Stimulated activated CD8-positive, alpha-beta memory T cell treated with anti-CD3 and anti-CD28 coated beads, Interleukin-12 subunit alpha, Interleukin-12 subunit beta, amount 100 ng/mL, for 1 hour (primary cell): ENCODE measurements around the gene VDR.
"Not testable (repeated sequence)": the region's sequence is repeated elsewhere in the genome, so short reads cannot be mapped to it uniquely, and the experiment has no call there.

ENCODE experiments used
- DNase-seq: peaks from one replicate; pipeline ENCODE4 v3.0.0-alpha.2; 2020; ENCODE audit warnings: low read depth

The VDR gene

DNA sequence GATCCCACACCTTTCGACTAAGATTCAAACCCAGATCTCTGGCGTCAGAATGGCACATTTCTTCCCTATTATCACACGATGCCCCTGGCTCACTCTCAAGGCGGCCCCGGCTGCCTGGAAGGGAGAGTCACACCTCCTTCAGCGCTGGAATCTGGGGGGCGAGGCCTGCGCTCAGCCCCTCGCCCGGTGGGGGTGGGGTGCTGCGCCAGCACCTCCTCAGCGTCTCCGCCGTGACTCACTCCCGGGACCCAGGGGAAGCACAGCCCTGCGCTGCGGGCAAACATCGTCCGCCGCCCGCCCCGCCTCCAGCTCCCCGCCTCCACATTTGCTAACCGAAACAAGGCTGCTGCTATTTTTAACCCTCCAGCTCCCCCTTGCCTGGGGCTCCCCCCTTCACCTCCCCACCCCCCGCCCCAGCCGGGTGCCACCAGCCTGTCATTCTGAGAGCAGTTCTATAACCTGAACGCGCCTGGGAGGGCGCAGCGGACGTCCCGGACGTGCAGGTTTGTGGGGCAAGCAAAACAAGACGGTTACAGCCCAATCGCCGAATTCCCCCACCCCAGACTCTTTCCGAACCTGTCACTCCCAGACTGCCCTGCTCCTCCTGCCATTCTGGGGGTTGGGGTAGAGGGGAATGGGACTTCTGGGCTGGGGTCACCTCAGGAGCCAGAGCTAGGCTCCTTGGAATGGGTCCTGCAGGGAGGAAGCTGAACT lies 91.8 kb downstream of the VDR start:
- DNase-seq = peak; percentile 85

- DNase-seq = no peak
Observed at GRCh38 chr12:47811581-47812484, 93.0 kb downstream of the VDR start.

- no peak for DNase-seq
Observed at GRCh38 chr12:47811072-47811396, 93.8 kb downstream of the VDR start.

DNA sequence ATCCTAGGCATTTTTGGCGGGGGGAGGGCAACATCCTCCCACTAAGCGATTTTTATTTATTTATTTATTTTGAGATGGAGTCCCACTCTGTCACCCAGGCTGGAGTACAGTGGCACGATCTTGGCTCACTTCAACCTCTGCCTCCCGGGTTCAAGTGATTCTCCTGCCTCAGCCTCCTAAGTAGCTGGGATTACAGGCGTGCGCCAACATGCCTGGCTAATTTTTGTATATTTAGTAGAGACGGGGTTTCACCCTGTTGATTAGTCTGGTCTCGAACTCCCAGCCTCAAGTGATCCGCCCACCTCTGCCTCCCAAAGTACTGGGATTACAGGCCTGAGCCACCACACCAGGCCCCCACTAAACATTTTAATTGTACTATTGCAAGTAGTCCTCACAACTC lies 95.3 kb downstream of the VDR start:
- DNase-seq = not testable (repeated sequence)

- no peak for DNase-seq
Observed at GRCh38 chr12:47808574-47809365, 96.0 kb downstream of the VDR start.

GRCh38 chr12:47808050-47808449 lies 96.7 kb downstream of the VDR start:
- peak; percentile 55 for DNase-seq

GRCh38 chr12:47807338-47807737 lies 97.5 kb downstream of the VDR start:
- no peak for DNase-seq

GRCh38 chr12:47805417-47805816 lies 99.4 kb downstream of the VDR start:
- DNase-seq = no peak

GRCh38 chr12:47804171-47804570 lies 100.6 kb downstream of the VDR start:
- no peak for DNase-seq

DNA sequence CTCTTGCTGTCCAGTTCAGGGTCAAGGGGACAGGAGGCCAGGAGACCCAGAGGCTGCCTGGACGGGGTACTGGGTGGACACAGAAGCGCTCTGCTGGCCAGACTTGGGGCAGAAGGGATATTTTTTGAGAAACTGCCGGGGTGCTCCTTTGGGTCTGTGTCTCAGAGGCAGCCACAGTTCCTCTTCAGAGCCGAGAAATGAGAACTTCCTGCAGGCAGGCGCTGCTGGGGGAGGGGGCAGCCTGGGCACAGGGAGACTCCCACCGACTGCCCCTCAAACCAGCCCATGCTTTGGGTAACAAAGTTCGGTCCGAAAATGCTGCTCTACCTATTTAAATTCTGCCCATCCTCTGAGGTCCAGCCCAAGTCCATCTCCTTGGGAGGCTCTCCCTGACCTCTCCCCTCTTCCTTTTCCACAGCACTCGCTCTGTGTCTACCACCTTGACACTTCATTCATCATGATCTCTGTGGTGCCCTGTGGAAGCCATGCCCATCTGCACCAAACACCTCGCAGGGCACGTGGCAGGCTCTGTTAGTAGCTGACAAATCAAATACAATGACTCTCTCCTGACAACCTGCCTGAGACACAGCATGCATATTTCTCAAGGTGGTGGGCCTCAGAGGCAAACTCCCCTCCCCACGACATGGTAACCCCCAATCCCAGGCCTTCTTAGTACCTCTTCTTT lies 101.5 kb downstream of the VDR start:
- DNase-seq = no peak

DNA sequence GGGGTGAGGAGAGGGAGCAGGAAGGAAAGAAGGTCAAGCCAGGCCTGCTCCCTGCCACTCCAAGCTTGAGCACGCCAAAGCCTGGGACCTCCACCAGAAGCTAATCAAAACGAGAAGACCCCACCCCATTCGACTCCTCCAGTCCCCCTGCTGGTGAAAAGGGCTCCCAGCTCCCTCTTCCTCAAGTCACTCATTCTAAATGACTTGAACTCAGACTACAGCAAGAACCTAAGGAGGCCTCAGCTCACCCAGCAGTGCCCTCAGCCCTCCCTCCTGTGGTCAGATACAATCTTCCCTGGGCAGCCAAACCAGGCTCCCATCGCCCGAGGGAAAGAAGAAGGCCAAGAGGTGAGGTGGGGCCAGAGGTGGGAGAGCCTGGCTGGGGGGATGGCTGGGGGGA lies 102.5 kb downstream of the VDR start:
- no peak for DNase-seq

DNA sequence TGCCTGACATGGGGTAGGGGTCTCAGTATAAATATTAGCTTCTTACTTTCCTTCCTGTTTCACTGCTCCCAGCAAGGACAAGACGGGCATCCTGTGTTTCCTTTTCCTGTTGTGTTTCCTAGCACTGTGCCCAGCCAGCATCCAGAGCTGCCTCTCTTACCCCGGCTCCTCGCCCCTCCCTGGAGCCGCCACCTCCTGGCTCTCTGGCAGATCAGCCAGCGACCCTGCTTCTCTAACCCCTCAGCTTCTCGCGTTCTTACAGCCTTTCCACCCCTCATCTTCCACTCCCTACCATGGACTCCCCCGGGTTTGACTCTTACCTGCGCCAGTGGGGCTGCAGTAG lies 102.9 kb downstream of the VDR start:
- DNase-seq = no peak

DNA sequence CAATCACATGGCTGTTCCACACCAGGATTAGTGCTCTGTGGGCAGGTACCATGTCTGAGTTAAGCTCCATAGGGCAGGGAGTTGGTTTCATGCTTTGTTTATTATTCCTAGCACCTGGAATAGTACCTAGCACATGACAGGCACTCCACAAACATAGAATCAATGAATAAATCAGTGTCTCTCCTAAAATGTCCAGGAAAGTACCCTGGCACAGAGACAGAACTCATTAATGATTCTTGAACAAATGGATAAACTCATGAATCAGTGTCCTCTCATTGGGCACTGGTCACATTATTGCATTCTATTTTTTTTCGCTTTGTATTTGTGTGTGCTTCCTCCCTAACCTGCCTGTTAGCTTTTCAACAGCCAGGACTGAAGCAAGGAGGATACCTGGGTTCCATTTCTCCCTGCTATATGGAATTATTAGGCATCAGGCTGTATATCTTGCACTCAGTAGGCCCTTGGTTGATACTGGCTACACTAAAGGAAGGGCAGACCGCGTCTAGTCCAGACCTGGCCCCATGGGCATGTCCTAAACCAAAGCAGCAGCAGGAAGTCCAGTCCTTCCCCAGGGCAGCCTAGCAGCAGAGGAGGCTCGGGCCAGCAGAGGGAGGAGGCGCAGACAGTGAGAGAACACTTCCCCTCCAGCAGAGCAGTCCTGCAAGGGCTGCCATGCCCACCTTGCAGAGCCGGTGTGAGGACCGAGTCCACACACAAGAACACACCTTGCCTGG lies 103.5 kb downstream of the VDR start:
- no peak for DNase-seq

- no peak for DNase-seq
Observed at GRCh38 chr12:47800582-47800981, 104.2 kb downstream of the VDR start.

DNA sequence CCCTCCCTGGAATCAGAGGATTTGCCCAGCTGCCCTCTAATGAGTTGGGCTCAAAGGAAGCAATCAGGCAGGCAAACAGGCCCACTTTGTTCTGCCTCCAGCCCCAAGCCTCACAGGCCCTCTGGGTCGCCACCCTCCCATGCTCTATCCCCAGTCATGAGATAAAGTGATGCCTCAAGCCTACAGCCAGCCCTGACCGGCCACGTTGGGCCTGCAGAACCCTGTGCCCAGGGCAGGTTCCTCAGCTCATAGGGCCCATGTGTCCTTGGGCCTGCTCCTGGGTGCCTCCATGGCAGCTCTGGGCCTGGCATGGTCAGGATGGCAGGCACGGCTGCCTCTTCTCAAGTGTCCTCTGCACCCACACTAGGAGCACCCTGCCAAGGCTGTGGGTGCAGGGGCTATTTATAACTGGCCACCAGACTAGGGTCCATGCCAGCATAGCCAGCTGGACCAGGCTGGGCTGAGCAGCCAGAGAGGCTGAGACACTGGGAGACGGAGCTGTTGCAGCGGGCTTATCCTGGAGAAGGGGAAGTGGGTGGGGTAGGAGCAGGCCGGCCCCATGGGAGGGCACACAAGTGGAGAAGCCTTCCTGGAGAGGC lies 105.3 kb downstream of the VDR start:
- DNase-seq = no peak

- DNase-seq = no peak
Observed at GRCh38 chr12:47798382-47798948, 106.3 kb downstream of the VDR start.

DNA sequence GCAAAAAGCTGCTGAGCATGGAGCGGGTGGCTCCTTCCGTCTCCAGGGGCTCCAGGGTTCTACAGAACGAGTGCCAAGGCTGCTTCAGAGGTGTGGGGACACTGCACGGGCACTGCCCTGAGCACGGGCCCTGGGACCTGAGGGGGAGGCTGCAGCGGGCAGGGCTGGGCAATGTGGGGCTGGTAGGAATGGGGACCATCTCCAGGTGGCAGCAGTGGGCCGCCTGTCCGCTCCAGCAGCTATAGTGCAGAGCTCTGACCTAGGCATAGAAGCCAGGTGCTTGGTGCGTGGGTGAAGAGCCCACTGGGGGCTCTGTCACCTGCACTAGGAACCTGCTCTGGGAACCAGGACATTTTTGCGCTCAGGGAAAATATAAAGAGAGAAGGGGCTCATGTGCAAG lies 107.4 kb downstream of the VDR start:
- no peak for DNase-seq

- no peak for DNase-seq
Observed at GRCh38 chr12:47795814-47796411, 108.9 kb downstream of the VDR start.

- no peak for DNase-seq
Observed at GRCh38 chr12:47795121-47795813, 109.5 kb downstream of the VDR start.

GRCh38 chr12:47794679-47795078 lies 110.1 kb downstream of the VDR start:
- DNase-seq = no peak
